Panc1 (cell line): ENCODE measurements around the gene MCF2L.

ENCODE experiments used
- POLR2AphosphoS5 ChIP-seq: IDR thresholded peaks from 2 replicates; pipeline ENCODE4 v1.6.1; 2012; ENCODE audit warnings: mild to moderate bottlenecking, low read depth, low read length, moderate library complexity
- TCF7L2 ChIP-seq: IDR thresholded peaks from 2 replicates; pipeline ENCODE4 v1.6.1; 2011; ENCODE audit warnings: mild to moderate bottlenecking, low read depth, low read length, inconsistent platforms
- TF ChIP-seq, protein P1 (sequence below): fragments of 450-650 bp; IDR thresholded peaks from 2 replicates; pipeline ENCODE4 v1.5.1; 2017; ENCODE audit warnings: mild to moderate bottlenecking

DNA sequence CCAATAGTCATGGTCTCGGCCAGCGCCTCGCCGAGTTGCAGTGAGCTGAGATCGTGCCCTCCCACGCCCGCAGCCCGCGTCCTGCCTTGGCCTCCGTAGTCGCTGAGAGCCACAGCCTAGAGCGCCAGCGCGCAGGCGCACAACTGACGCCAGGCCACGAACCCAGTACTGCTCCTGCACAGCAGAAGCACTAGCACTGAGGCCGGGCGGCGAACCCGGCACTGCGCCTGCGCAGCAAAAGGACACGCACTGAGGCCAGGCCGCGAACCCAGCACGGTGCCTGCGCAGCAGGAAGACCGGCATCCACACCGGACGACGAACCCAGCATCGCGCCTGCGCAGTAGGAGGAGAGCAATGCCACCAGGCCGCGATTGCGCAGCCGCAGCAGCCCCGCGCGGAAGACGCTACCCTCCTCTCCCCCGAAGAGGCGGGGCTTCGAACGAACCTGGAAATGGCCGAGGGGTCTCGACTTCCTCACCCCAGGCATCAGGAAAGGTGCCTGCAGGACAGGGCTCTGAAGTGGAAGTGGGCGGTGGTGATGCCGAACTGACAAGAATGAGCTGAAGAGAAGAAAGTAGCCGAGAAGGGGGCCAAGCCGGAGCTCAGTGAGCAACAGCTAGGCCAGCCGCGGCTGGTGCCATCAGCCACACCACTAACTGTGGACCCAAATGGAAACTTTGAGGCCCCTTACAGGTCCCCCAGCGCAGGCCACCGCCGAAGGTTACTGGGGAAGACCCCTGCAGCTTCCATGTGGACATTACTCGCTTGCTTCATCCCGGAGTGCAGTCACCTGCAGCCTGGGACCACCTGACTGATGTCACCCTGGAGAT is 161.1 kb downstream of the MCF2L start:
- TF ChIP-seq POLR2AphosphoS5 (no peak), TCF7L2 (no peak)
- TF ChIP-seq, protein P1, sequence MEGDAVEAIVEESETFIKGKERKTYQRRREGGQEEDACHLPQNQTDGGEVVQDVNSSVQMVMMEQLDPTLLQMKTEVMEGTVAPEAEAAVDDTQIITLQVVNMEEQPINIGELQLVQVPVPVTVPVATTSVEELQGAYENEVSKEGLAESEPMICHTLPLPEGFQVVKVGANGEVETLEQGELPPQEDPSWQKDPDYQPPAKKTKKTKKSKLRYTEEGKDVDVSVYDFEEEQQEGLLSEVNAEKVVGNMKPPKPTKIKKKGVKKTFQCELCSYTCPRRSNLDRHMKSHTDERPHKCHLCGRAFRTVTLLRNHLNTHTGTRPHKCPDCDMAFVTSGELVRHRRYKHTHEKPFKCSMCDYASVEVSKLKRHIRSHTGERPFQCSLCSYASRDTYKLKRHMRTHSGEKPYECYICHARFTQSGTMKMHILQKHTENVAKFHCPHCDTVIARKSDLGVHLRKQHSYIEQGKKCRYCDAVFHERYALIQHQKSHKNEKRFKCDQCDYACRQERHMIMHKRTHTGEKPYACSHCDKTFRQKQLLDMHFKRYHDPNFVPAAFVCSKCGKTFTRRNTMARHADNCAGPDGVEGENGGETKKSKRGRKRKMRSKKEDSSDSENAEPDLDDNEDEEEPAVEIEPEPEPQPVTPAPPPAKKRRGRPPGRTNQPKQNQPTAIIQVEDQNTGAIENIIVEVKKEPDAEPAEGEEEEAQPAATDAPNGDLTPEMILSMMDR: no peak
